ENCODE measurements around the gene APBB2. TPM values are rescaled to one million over a fixed set of nuclear protein-coding genes. Genes with fewer than 3 reads are reported as not detected.

Gene APBB2
- polyA plus RNA-seq, 3 donors = 0.15 to 0.33 TPM; not detected in 1

DNA sequence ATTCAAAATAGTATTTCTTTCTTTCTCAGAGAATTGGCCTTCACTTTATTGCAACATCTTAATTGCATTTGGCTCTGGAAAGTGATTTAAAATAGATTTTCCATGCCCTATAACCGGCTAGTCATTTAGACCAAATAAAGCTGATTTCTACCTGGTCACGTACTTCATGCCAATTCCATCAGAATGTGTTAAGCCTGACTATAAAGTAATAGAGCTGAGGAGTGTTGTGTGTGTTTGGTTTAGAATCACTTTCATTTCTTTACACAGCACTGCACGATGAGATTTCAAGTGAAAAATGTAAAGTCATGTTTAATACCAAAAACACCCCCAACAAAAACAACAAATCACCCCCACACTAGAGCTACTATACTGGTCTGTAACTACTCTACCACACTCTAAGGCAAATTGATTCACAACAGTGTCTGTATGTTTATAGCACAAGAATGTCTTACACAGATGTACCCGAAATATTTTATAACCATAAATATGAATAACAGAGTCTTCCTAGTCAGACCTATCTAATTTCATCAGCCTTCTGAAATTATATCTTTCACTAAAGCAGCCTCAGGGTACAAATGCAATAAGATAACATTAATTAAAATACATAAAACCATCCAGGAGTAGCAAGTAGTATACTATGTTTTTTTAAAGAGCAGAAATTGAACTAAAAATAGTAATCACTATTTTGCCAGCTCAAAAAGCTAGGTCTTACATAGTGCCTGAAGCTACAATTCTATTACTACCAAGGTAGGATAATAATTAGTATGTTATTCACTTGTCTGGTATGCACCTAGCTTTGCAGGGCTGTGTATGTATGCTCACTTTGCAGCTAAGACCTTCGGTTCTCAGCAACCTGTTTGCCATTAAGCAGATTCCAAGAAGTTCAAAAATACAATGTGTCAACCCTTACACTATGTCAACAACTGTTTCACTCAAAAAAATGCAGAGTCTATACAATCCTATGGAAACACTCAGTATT lies 28.4 kb downstream of the APBB2 start:
- peaks cover 0 to 3% (median 0%) of the 10 kb centered on the region in 3 donors for H3K27me3 Mint-ChIP-seq (ENCODE audit: low read depth in 3 of 3)
- Histone ChIP-seq H2AFZ (ENCODE audit: insufficient read depth, low read depth, low read length, poor library complexity, severe bottlenecking) (no peak overlapping the region), H3K27me3 (ENCODE audit: control insufficient read depth in 2 of 2, insufficient read depth in 2 of 2, low read length in 2 of 2) (no peaks in the 10 kb centered on the region), H3K4me1 (ENCODE audit: control insufficient read depth in 1 of 2, insufficient read depth in 2 of 2, low read length in 2 of 2) (no peaks in the 10 kb centered on the region), H3K27ac (ENCODE audit: low read depth in 1 of 2, low read length in 2 of 2) (no peak overlapping the region), H3K9ac (ENCODE audit: insufficient read depth, low read length, poor library complexity, severe bottlenecking) (no peak overlapping the region), H3K9me3 (replicated peaks in 1 of 2; ENCODE audit: control insufficient read depth in 1 of 2, insufficient read depth in 1 of 2, low read length in 2 of 2) (no peaks in the 10 kb centered on the region), H4K20me1 (ENCODE audit: insufficient read depth, low read length) (no peaks in the 10 kb centered on the region), H3K4me2 (replicated peaks; ENCODE audit: extremely low read depth, low read length, poor library complexity, severe bottlenecking) (no peak overlapping the region), H3K79me2 (ENCODE audit: insufficient read depth, low read length) (no peaks in the 10 kb centered on the region), H3K36me3 (replicated peaks in 1 of 2; ENCODE audit: control insufficient read depth in 1 of 2, insufficient read depth in 2 of 2, low read length in 2 of 2) (no peaks in the 10 kb centered on the region), H3K4me3 (replicated peaks in 1 of 3; ENCODE audit: low read depth in 2 of 3, low read length in 3 of 3) (no peak overlapping the region)
- no peaks in the 10 kb centered on the region for H3K36me3 Mint-ChIP-seq
- no peak overlapping the region for H3K27ac Mint-ChIP-seq
- WGBS (ENCODE audit: insufficient coverage) = no CpG with 5 or more reads among the region's 5 CpGs
- no peak for DNase-seq
- intact Hi-C loops (cut with micrococcal nuclease) = no loop called here
- no peaks in the 10 kb centered on the region for H3K4me1 Mint-ChIP-seq
- no peak overlapping the region for H3K4me3 Mint-ChIP-seq
- TF ChIP-seq, protein P1, sequence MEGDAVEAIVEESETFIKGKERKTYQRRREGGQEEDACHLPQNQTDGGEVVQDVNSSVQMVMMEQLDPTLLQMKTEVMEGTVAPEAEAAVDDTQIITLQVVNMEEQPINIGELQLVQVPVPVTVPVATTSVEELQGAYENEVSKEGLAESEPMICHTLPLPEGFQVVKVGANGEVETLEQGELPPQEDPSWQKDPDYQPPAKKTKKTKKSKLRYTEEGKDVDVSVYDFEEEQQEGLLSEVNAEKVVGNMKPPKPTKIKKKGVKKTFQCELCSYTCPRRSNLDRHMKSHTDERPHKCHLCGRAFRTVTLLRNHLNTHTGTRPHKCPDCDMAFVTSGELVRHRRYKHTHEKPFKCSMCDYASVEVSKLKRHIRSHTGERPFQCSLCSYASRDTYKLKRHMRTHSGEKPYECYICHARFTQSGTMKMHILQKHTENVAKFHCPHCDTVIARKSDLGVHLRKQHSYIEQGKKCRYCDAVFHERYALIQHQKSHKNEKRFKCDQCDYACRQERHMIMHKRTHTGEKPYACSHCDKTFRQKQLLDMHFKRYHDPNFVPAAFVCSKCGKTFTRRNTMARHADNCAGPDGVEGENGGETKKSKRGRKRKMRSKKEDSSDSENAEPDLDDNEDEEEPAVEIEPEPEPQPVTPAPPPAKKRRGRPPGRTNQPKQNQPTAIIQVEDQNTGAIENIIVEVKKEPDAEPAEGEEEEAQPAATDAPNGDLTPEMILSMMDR (IDR thresholded peaks at IDR 0.05) = no peak
- H3K9me3 Mint-ChIP-seq = peaks cover 0 to 12% (median 5%) of the 10 kb centered on the region in 7 donors

DNA sequence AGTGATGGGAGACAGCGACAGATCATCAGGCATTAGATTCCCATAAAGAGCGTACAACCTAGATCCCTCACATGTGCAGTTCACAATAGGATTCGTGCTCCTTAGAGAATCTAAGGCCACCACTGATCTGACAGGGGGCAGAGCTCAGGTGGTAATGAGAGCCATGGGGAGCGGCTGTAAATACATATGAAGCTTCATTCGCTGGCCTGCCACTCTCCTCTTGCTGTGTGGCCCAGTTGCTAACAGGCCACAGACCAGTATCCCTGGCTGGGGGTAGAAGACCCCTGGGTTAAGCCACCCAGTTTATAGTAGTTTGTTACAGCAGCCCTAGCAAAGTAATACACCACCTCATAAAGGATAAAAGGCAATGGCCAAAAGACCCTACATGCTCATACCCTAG lies 30.3 kb downstream of the APBB2 start:
- no peak overlapping the region for H3K4me2 ChIP-seq (replicated peaks; ENCODE audit: extremely low read depth, low read length, poor library complexity, severe bottlenecking)
- no peaks in the 10 kb centered on the region for H3K4me1 ChIP-seq (ENCODE audit: control insufficient read depth in 1 of 2, insufficient read depth in 2 of 2, low read length in 2 of 2)
- no peak overlapping the region for H3K9ac ChIP-seq (ENCODE audit: insufficient read depth, low read length, poor library complexity, severe bottlenecking)
- no peak for DNase-seq
- no peaks in the 10 kb centered on the region for H3K27me3 ChIP-seq (ENCODE audit: control insufficient read depth in 2 of 2, insufficient read depth in 2 of 2, low read length in 2 of 2)
- H3K9me3 Mint-ChIP-seq = peaks cover 0 to 12% (median 5%) of the 10 kb centered on the region in 7 donors
- H2AFZ ChIP-seq (ENCODE audit: insufficient read depth, low read depth, low read length, poor library complexity, severe bottlenecking) = no peak overlapping the region
- no peaks in the 10 kb centered on the region for H3K9me3 ChIP-seq (replicated peaks in 1 of 2; ENCODE audit: control insufficient read depth in 1 of 2, insufficient read depth in 1 of 2, low read length in 2 of 2)
- TF ChIP-seq, protein P1 (IDR thresholded peaks at IDR 0.05) = no peak
- H3K27ac Mint-ChIP-seq = no peak overlapping the region
- H3K27ac ChIP-seq (ENCODE audit: low read depth in 1 of 2, low read length in 2 of 2) = no peak overlapping the region
- no peaks in the 10 kb centered on the region for H3K36me3 ChIP-seq (replicated peaks in 1 of 2; ENCODE audit: control insufficient read depth in 1 of 2, insufficient read depth in 2 of 2, low read length in 2 of 2)
- 97% methylated on average over 5 of the region's 5 CpGs for WGBS (ENCODE audit: insufficient coverage)
- H3K27me3 Mint-ChIP-seq (ENCODE audit: low read depth in 3 of 3) = peaks cover 0 to 1% (median 0%) of the 10 kb centered on the region in 3 donors
- no peaks in the 10 kb centered on the region for H4K20me1 ChIP-seq (ENCODE audit: insufficient read depth, low read length)
- H3K4me3 ChIP-seq (replicated peaks in 1 of 3; ENCODE audit: low read depth in 2 of 3, low read length in 3 of 3) = no peak overlapping the region
- no peak overlapping the region for H3K4me3 Mint-ChIP-seq
- no peaks in the 10 kb centered on the region for H3K4me1 Mint-ChIP-seq
- intact Hi-C loops (cut with micrococcal nuclease) = no loop called here
- no peaks in the 10 kb centered on the region for H3K36me3 Mint-ChIP-seq
- no peaks in the 10 kb centered on the region for H3K79me2 ChIP-seq (ENCODE audit: insufficient read depth, low read length)
